Measurements from ENCODE around the gene RCHY1.
"Not testable (repeated sequence)": the region's sequence is repeated elsewhere in the genome, so short reads cannot be mapped to it uniquely, and the experiment has no call there.

RCHY1 gene

GRCh38 chr4:75514131-75514948, at the start of gene RCHY1, which contains the start of gene THAP6:
Gene RCHY1 (minus strand): TSS chr4:75514403. CDS start chr4:75514286, 117 bp downstream.
Gene THAP6 (plus strand): TSS chr4:75514473. CDS start chr4:75515453, 980 bp downstream.
- DNase-seq = peak; percentile 92 to 95

GRCh38 chr4:75561789-75562188, 47.6 kb upstream of the RCHY1 start:
- DNase-seq = no peak

- no peak for DNase-seq
Measured at GRCh38 chr4:75557696-75558095, 43.5 kb upstream of the RCHY1 start.

- no peak for DNase-seq
Measured at GRCh38 chr4:75555294-75556164, 41.3 kb upstream of the RCHY1 start, which contains the start of gene ODAPH. Gene ODAPH (plus strand): TSS chr4:75556066. CDS start chr4:75556083, 17 bp downstream.

GRCh38 chr4:75552452-75552851, 38.2 kb upstream of the RCHY1 start:
- no peak for DNase-seq

GRCh38 chr4:75549019-75549418, 34.8 kb upstream of the RCHY1 start:
- DNase-seq = no peak

- DNase-seq = no peak
Measured at GRCh38 chr4:75547647-75548387, 33.6 kb upstream of the RCHY1 start.

GRCh38 chr4:75545526-75545925, 31.3 kb upstream of the RCHY1 start:
- no peak for DNase-seq

GRCh38 chr4:75544870-75545269, 30.7 kb upstream of the RCHY1 start:
- DNase-seq = no peak

- not testable (repeated sequence) for DNase-seq
Measured at GRCh38 chr4:75544220-75544619, 30.0 kb upstream of the RCHY1 start.

GRCh38 chr4:75542824-75543223, 28.6 kb upstream of the RCHY1 start:
- DNase-seq = no peak

GRCh38 chr4:75537308-75537707, 23.1 kb upstream of the RCHY1 start:
- not testable (repeated sequence) for DNase-seq

GRCh38 chr4:75533926-75534325, 19.7 kb upstream of the RCHY1 start:
- not testable (repeated sequence) for DNase-seq

- not testable (repeated sequence) for DNase-seq
Measured at GRCh38 chr4:75533339-75533887, 19.2 kb upstream of the RCHY1 start.

- DNase-seq = not testable (repeated sequence)
Measured at GRCh38 chr4:75531536-75532143, 17.4 kb upstream of the RCHY1 start.

GRCh38 chr4:75530556-75531322, 16.5 kb upstream of the RCHY1 start:
- DNase-seq = no peak

- DNase-seq = no peak
Measured at GRCh38 chr4:75527482-75527881, 13.3 kb upstream of the RCHY1 start.

GRCh38 chr4:75525910-75526309, 11.7 kb upstream of the RCHY1 start:
- DNase-seq = no peak

- no peak for DNase-seq
Measured at GRCh38 chr4:75525086-75525485, 10.9 kb upstream of the RCHY1 start.

- not testable (repeated sequence) for DNase-seq
Measured at GRCh38 chr4:75519452-75519851, 5.2 kb upstream of the RCHY1 start.

GRCh38 chr4:75516144-75516543, 1.9 kb upstream of the RCHY1 start:
- no peak for DNase-seq

Measured in NCI-H2081 (cell line).